NCI-H1048 (cell line): ENCODE results near the gene RAC3.

Experiments
- DNase-seq: peaks from one replicate; lab custom pipeline; 2025; lab: John Stamatoyannopoulos, UW

The RAC3 gene

DNA sequence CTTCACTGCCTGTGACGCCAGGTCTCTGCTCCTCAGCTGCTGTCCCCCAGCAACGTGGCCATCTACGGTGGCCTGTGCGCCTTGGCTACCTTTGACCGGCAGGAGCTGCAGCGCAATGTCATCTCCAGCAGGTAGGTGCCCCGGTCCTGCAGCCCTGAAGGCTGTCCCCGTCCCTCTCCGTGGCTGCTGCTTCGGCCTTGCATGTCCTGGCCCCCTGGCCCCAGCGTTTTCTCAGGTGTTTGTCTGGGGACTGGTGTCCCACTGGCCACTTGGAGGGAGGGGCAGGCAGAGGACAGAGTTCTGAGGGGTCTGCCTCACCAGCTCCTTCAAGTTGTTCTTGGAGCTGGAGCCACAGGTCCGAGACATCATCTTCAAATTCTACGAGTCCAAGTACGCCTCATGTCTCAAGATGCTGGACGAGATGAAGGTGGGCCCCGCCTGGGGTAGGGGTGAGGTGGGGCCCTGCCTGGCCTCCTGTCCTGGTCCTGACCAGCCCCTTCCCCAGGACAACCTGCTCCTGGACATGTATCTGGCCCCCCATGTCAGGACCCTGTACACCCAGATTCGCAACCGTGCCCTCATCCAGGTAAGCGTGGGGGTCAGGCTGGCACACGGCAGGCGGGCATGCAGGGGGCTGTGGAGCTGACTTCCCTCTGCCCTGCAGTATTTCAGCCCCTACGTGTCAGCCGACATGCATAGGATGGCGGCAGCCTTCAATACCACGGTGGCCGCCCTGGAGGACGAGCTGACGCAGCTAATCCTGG, 24.7 kb downstream of the RAC3 start:
- DNase-seq: no peak

GRCh38 chr17:82056729-82057621, 25.5 kb downstream of the RAC3 start:
- DNase-seq: no peak

- DNase-seq: no peak
Measured at GRCh38 chr17:82058230-82058854, 26.9 kb downstream of the RAC3 start.

- DNase-seq: no peak
Measured at GRCh38 chr17:82058855-82059249, 27.4 kb downstream of the RAC3 start.

DNA sequence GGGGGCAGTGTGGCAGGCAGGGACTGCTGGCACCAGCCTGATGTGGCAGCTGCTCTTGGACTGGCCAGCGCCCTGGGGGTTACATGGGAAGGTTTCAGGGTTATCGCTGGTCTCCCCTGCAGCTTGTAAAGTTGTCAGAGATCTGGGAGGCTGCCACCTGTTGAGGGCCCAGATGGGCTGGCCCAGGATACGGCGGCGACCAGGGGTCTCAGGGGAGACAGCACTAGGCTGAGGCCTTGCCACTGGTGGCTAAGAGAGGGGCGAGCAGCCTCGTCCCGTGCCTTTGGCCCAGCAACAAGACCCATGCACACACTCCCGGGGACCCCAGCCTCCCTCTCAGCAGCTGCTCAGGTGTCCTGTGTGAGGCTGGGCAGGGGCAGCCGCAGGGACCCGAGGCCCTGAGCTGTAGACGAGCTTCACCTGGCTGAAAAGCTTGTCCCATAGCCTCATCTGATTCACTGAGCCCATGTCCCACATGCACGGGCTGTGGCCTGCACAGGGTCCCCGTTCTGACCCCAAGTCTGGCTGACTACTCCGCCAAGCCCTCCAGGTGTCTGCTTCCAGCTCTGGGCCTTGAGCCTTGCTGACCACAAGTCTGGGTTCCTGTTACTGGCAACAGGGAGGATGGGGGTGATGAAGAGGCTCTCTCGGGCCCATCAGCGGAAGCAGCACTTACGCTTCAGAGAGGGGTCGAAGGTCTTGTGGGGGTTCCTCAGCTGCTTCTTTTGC, 28.0 kb downstream of the RAC3 start:
- no peak for DNase-seq

- no peak for DNase-seq
Measured at GRCh38 chr17:82060001-82060380, 28.5 kb downstream of the RAC3 start.

DNA sequence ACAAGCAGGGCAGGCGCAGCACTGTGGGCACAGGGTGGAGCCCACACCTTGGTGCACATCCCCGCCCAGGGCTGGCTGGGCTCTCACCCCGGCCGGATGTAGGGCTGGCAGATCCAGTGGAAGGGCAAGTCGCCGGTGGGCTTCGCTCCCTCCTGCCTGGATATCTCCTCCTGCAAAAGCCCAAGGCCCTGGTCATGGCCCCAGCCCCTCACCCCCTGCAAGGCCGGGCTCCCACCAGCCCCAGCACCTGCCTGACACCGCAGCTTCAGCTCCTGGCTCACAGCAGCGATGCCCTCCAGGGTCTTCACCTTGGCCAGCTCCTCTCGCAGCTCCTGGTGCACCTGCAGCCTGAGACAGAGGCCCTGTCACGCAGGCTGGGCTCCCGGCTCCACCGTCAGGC, 29.1 kb downstream of the RAC3 start:
- DNase-seq: no peak

- DNase-seq: no peak
Measured at GRCh38 chr17:82061047-82061925, 29.8 kb downstream of the RAC3 start.

GRCh38 chr17:82062076-82062983, 30.9 kb downstream of the RAC3 start:
- no peak for DNase-seq

- no peak for DNase-seq
Measured at GRCh38 chr17:82062984-82063368, 31.5 kb downstream of the RAC3 start.

DNA sequence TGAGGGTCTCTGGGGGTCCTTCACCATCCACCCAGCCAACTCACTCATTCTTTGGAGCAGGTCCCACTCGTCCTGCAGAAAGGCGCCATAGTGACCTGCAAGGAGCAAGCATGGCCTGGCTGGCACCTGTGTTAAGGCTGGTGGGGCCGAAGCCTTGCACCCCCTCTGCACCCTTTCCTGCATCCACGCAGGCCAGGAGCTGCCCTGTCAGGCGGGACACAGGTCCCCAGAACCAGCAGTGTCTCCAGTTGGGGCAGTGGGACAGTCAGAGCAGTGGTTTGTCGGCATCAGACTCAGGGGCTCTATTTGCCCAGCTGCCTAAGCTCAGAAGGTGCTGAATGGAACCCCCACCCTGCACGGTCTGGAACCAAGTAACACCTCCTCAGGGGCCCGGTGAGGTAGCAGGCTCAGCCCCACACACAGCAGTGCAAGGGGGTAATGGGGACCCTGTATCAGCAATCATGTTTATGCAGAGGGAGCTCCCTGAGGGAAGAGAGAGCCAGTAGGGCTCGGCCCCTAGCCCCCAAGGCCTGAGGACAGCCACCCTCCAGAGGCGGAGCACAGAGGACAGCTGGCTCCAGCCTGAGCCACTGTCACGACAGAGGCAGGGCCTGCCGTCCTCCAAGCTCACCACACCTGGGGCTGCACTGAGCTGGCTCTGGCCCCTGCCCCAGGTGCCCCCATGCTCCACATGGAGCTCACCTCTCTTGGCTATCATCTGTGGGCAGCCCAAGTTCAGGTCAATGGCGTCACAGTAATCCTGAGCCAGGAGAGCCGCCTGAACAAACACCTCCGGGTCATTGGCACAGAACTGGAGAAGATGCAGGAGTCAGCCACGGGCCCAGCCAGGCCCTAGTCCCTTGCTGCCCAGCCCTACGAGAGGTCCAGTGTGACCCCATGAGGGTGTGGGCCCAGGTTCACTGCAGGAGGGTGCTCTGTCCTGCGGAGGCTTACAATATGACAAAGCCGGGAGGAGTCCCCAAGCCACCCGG, 32.2 kb downstream of the RAC3 start:
- DNase-seq: no peak

- DNase-seq: no peak
Measured at GRCh38 chr17:82064433-82065192, 33.1 kb downstream of the RAC3 start.

DNA sequence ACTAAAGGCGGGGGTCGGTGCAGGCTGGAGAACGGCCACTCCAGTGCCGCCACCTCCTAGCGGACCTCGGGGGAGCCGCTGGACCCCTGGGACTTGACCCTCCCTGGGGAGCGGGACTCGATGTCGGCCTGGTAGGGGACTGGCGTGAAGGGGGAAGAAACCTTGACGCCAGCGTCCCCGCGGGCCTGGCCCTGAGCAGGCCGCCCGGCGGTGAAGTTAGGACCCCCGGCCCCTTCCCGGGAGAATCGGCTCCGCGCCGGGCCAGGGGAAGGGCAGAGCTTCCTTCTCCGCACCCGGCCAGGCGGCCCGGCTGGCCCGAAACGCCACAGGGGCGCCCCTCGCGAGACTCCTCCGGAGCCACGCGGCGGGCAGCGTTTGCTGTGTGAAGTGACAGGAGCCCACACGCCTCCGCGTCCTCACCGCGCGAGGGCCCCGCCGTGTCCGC, 33.7 kb downstream of the RAC3 start:
- DNase-seq: no peak

GRCh38 chr17:82065638-82066303, 34.3 kb downstream of the RAC3 start, which contains the start of gene DUS1L:
TSS of gene DUS1L (minus strand) at chr17:82065804. CDS start at chr17:82065059, 745 bp downstream.
- no peak for DNase-seq

- DNase-seq: no peak
Measured at GRCh38 chr17:82070611-82071010, 39.1 kb downstream of the RAC3 start.

DNA sequence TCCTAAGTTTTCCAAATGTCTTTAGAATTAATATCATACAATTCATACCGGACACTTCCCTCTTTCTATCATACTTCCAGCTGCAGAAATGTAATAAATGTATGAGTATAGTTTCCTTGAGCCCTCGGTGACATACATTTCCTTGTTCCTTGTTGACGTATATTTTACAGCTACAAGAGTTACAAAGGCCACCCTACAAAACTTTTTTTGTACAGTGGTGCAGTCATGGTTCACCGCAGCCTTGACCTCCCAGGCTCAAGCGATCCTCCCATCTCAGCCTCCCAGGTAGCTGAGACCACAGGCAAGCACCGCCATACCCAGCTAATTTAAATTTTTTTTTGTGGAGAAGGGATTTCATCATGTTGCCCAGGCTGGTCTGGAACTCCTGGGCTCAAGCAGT, 41.3 kb downstream of the RAC3 start:
- no peak for DNase-seq

DNA sequence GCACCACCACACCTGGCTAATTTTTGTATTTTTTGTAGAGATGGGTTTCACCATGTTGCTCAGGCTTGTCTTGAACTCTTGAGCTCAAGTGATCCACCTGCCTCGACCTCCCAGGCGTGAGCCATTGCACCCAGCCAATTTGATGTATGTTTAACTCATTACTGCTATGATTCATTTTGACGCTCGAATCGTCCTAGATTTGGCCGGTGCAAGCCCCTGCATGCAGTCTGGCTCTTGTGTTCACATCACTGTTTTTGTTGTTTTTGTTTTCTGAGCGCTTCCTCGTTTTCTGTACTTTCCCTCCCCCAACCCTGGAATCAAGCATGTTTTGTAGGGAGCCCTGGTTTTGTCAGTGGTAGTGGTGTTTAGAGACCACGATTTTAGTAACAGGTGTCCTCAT, 42.0 kb downstream of the RAC3 start:
- DNase-seq: no peak
